ENCODE results near the gene ETFB. TPM values are rescaled to one million over a fixed set of nuclear protein-coding genes. Genes with fewer than 3 reads are reported as not detected.

The ETFB gene
- polyA plus RNA-seq, 1 of the 3 experiments (the other 2 are of a cell fraction), result 169 TPM

DNA sequence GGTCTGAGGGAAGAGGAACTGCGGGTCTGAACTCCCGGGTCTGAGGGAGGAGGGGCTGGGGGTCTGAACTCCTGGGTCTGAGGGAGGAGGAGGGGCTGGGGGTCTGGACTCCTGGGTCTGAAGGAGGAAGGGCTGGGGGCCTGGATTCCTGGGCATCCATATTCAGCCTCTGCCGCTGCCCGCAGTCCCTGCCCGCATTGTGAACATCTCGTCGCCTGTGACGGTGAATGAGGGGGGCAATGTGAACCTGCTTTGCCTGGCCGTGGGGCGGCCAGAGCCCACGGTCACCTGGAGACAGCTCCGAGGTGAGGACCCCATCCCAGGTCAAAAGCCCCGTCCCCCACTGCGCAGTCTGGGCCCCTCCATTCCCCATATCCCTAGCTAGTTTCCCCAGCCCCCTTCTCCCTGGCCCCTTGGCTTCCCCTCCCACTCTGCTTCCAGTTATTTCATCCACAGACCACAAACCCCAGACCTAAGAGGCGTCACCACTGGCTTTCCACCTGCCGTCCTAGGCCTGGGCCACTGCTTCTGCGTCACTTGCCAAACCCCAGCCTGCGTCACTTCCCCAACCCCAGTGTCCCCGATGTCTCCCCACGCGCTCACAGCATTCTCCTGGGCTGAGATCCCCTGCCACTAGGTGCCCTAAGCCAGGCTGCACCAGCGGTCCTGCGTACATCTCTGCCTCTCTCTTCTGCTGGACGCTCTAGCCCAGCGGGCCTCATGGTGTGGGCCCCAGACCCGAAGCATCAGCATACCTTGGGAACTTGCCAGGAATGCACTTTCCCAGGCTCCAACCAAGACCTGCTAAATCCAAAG is 40.8 kb downstream of the ETFB start:
- Histone ChIP-seq H3K27me3 (ENCODE audit: insufficient read depth) (no peaks in the 10 kb centered on the region), H3K4me1 (ENCODE audit: control insufficient read depth in 1 of 2, insufficient read depth in 2 of 2, low read depth in 1 of 2, low read length in 1 of 2) (peaks cover 0 to 3% of the 10 kb centered on the region in 2 experiments; a peak in 1 of 4 replicates), H3K27ac (ENCODE audit: low read depth in 2 of 2, low read length in 1 of 2) (no peak overlapping the region), H3K36me3 (replicated peaks in 1 of 2; ENCODE audit: control insufficient read depth in 1 of 2, insufficient read depth in 2 of 2, low read length in 1 of 2) (no peaks in the 10 kb centered on the region), H3K9ac (no peak overlapping the region), H3K79me2 (ENCODE audit: insufficient read depth) (no peaks in the 10 kb centered on the region), H2AFZ (ENCODE audit: low read depth) (no peak overlapping the region), H3F3A (replicated peaks; ENCODE audit: insufficient read depth) (no peaks in the 10 kb centered on the region), H4K20me1 (ENCODE audit: insufficient read depth) (no peaks in the 10 kb centered on the region), H3K9me2 (no peaks in the 10 kb centered on the region), H3K4me2 (no peak overlapping the region), H3K4me3 (ENCODE audit: low read depth in 2 of 2, low read length in 1 of 2) (no peak overlapping the region), H3K9me3 (no peaks in the 10 kb centered on the region)
- POLR2A ChIA-PET, result no interaction called here
- CTCF ChIA-PET, result interaction anchor here (1.2 kb wide), 1 partner anchor 114 kb away, joined by 3 read pairs; no protein-coding TSS in a partner anchor
- WGBS (ENCODE audit: low lambda C conversion rate), result 70% methylated on average over 14 of the region's 26 CpGs
- no peak for DNase-seq
- no peak for TF ChIP-seq TAF1 (IDR thresholded peaks at IDR 0.05; ENCODE audit: borderline replicate concordance, low read depth, low read length)
- TF ChIP-seq YY1 (IDR thresholded peaks at IDR 0.05; ENCODE audit: low read depth), result no peak
- no peak for TF ChIP-seq FOXJ3 (CRISPR knock-in tag; IDR thresholded peaks at IDR 0.05)

DNA sequence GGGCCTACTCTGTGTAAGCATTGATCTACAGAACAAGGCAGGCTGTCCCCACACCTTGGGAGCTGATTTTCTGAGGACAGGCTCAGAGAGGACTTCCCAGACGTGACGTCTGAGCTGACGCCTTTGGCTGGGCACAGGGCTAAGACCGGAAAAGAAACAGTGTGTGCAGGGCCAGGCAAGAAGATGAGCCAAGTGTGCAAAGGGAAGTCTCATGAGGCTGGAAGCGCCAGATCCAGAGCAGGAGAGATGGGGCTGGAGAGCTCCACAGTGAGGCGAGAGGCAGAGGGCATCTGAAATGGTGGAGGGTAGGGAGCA is 42.1 kb downstream of the ETFB start:
- Histone ChIP-seq H3K27me3 (ENCODE audit: insufficient read depth) (no peaks in the 10 kb centered on the region), H2AFZ (ENCODE audit: low read depth) (no peak overlapping the region), H3K4me3 (ENCODE audit: low read depth in 2 of 2, low read length in 1 of 2) (no peak overlapping the region), H3K9me3 (no peaks in the 10 kb centered on the region), H3K4me2 (no peak overlapping the region), H3K79me2 (ENCODE audit: insufficient read depth) (no peaks in the 10 kb centered on the region), H4K20me1 (ENCODE audit: insufficient read depth) (no peaks in the 10 kb centered on the region), H3K27ac (ENCODE audit: low read depth in 2 of 2, low read length in 1 of 2) (no peak overlapping the region), H3K9ac (no peak overlapping the region), H3K36me3 (replicated peaks in 1 of 2; ENCODE audit: control insufficient read depth in 1 of 2, insufficient read depth in 2 of 2, low read length in 1 of 2) (no peaks in the 10 kb centered on the region), H3K9me2 (no peaks in the 10 kb centered on the region), H3F3A (replicated peaks; ENCODE audit: insufficient read depth) (no peaks in the 10 kb centered on the region), H3K4me1 (ENCODE audit: control insufficient read depth in 1 of 2, insufficient read depth in 2 of 2, low read depth in 1 of 2, low read length in 1 of 2) (peaks cover 0 to 15% of the 10 kb centered on the region in 2 experiments; a peak in 1 of 4 replicates)
- TF ChIP-seq SMC3 (IDR thresholded peaks at IDR 0.05; ENCODE audit: low read depth, low read length) (no peak), NFIC (IDR thresholded peaks at IDR 0.05; ENCODE audit: borderline replicate concordance) (no peak), MEF2A (IDR thresholded peaks at IDR 0.05; ENCODE audit: borderline replicate concordance, low read depth) (no peak), RAD21 (IDR thresholded peaks at IDR 0.05; ENCODE audit: low read length) (no peak), SIN3A (IDR thresholded peaks at IDR 0.05; ENCODE audit: borderline replicate concordance, low read depth, low read length) (no peak), EZH2phosphoT487 (IDR thresholded peaks at IDR 0.05; ENCODE audit: borderline replicate concordance, low read depth) (no peak), CHD2 (IDR thresholded peaks at IDR 0.05; ENCODE audit: low read length, partially characterized antibody) (no peak), POLR2AphosphoS5 (IDR thresholded peaks at IDR 0.05; ENCODE audit: low read depth, low read length) (no peak), JUND (IDR thresholded peaks at IDR 0.05) (no peak), FOSL2 (IDR thresholded peaks at IDR 0.05; ENCODE audit: borderline replicate concordance, low read depth) (no peak), GABPA (IDR thresholded peaks at IDR 0.05; ENCODE audit: low read depth) (no peak), RFX5 (IDR thresholded peaks at IDR 0.05; ENCODE audit: low read length) (no peak), NRF1 (IDR thresholded peaks at IDR 0.05; ENCODE audit: low read depth, low read length) (no peak)
- TF ChIP-seq, protein P1, sequence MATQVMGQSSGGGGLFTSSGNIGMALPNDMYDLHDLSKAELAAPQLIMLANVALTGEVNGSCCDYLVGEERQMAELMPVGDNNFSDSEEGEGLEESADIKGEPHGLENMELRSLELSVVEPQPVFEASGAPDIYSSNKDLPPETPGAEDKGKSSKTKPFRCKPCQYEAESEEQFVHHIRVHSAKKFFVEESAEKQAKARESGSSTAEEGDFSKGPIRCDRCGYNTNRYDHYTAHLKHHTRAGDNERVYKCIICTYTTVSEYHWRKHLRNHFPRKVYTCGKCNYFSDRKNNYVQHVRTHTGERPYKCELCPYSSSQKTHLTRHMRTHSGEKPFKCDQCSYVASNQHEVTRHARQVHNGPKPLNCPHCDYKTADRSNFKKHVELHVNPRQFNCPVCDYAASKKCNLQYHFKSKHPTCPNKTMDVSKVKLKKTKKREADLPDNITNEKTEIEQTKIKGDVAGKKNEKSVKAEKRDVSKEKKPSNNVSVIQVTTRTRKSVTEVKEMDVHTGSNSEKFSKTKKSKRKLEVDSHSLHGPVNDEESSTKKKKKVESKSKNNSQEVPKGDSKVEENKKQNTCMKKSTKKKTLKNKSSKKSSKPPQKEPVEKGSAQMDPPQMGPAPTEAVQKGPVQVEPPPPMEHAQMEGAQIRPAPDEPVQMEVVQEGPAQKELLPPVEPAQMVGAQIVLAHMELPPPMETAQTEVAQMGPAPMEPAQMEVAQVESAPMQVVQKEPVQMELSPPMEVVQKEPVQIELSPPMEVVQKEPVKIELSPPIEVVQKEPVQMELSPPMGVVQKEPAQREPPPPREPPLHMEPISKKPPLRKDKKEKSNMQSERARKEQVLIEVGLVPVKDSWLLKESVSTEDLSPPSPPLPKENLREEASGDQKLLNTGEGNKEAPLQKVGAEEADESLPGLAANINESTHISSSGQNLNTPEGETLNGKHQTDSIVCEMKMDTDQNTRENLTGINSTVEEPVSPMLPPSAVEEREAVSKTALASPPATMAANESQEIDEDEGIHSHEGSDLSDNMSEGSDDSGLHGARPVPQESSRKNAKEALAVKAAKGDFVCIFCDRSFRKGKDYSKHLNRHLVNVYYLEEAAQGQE (IDR thresholded peaks at IDR 0.05; ENCODE audit: low read depth, low read length), result no peak
- TF ChIP-seq, protein P2, sequence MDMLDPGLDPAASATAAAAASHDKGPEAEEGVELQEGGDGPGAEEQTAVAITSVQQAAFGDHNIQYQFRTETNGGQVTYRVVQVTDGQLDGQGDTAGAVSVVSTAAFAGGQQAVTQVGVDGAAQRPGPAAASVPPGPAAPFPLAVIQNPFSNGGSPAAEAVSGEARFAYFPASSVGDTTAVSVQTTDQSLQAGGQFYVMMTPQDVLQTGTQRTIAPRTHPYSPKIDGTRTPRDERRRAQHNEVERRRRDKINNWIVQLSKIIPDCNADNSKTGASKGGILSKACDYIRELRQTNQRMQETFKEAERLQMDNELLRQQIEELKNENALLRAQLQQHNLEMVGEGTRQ (IDR thresholded peaks at IDR 0.05; ENCODE audit: borderline replicate concordance, low read depth, low read length), result no peak
- TF ChIP-seq, protein P3, sequence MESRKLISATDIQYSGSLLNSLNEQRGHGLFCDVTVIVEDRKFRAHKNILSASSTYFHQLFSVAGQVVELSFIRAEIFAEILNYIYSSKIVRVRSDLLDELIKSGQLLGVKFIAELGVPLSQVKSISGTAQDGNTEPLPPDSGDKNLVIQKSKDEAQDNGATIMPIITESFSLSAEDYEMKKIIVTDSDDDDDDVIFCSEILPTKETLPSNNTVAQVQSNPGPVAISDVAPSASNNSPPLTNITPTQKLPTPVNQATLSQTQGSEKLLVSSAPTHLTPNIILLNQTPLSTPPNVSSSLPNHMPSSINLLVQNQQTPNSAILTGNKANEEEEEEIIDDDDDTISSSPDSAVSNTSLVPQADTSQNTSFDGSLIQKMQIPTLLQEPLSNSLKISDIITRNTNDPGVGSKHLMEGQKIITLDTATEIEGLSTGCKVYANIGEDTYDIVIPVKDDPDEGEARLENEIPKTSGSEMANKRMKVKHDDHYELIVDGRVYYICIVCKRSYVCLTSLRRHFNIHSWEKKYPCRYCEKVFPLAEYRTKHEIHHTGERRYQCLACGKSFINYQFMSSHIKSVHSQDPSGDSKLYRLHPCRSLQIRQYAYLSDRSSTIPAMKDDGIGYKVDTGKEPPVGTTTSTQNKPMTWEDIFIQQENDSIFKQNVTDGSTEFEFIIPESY (IDR thresholded peaks at IDR 0.05; ENCODE audit: borderline replicate concordance, low read depth), result no peak
- TF ChIP-seq, protein P4, sequence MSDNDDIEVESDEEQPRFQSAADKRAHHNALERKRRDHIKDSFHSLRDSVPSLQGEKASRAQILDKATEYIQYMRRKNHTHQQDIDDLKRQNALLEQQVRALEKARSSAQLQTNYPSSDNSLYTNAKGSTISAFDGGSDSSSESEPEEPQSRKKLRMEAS (IDR thresholded peaks at IDR 0.05; ENCODE audit: low read depth), result no peak
- CTCF ChIA-PET, result interaction anchor here (1.2 kb wide), 1 partner anchor 115 kb away, joined by 3 read pairs; no protein-coding TSS in a partner anchor
- POLR2A ChIA-PET, result no interaction called here
- 59% methylated on average over 6 of the region's 6 CpGs for WGBS (ENCODE audit: low lambda C conversion rate)
- no peak for DNase-seq
